HG02981 (cell line): ENCODE measurements around the gene DBH.

Source experiments
- ATAC-seq: cut with Tn5 transposase; IDR thresholded peaks from one replicate; pipeline ENCODE4 v1.9.1; 2021; ENCODE audit warnings: mild to moderate bottlenecking, moderate library complexity; ENCODE audit not compliant: unreplicated experiment

DBH gene

DNA sequence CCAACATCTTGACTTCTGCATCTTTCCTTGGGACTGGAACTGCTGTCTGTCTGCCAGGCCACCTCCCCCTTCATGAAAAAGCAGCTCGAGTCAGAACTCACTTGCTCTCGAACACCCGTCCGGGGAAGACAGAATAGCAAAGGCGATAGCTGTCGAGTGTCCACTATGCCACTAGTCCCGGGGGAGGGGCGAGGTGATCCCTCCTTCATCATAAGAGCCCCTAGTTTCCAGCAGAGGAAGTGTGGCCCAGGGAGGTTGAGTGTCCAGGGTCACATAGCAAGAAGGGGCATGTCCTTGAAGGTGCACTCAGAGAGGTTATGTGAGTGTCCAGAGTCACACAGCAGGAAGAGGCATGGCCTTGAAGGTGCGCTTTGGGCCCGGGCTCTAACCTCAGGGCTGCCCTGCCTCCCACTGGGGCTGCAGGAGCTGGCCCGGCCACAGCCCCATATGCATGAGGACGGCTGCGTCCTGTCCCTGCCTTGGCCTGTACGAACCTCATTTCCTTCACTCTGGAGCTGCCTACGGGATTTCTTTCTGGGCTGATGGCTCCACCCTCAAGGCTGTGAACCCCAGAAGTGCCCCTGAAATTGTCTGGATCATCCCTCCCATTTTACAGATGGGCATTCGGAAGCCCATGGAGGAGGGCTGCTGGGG, 6.7 kb downstream of the DBH start:
- no peak for ATAC-seq

DNA sequence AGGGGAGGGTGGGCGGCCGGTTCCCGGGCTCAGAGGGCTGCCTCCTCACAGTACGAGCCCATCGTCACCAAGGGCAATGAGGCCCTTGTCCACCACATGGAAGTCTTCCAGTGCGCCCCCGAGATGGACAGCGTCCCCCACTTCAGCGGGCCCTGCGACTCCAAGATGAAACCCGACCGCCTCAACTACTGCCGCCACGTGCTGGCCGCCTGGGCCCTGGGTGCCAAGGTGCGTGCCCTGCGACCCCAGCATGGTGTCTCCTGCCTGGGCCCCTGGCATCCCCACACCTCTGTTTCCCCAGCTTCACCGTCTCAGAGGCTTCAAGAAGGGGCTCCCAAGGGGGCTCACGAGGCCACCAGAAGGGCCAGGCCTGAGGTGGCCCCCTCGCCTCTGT, 7.2 kb downstream of the DBH start:
- no peak for ATAC-seq

DNA sequence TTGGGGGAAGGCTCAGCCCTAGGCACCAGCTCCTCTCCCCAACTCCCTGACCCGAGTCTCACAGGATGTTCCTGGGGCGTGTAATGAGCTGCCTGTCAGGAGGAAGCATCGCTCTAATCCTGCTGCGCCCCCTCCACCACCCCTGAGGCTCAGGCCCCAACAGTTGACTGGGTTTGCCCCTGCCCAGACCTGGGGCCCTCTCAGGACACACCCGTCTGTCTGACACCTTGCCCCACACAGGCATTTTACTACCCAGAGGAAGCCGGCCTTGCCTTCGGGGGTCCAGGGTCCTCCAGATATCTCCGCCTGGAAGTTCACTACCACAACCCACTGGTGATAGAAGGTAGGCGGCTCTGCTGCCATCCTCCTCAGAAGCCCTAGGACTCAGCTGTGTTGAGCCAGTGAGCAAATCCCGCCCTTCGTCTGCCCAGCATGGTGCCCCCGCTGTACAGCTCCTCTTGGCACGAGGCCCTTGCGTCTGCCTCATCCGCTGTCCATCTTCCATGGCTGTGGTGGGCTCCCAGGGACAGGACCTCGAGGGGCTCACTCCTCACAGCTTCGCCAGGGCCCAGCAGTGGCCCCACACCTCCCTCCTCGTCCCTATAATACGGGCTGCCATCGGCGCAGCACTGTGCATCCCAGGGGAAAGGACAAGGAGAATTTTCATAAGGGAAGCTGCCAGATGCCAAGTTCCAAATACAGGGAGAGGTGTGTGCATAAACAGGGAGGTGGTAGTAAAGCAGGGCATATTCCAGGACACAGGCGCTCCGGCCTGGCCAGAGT, 8.0 kb downstream of the DBH start:
- no peak for ATAC-seq

DNA sequence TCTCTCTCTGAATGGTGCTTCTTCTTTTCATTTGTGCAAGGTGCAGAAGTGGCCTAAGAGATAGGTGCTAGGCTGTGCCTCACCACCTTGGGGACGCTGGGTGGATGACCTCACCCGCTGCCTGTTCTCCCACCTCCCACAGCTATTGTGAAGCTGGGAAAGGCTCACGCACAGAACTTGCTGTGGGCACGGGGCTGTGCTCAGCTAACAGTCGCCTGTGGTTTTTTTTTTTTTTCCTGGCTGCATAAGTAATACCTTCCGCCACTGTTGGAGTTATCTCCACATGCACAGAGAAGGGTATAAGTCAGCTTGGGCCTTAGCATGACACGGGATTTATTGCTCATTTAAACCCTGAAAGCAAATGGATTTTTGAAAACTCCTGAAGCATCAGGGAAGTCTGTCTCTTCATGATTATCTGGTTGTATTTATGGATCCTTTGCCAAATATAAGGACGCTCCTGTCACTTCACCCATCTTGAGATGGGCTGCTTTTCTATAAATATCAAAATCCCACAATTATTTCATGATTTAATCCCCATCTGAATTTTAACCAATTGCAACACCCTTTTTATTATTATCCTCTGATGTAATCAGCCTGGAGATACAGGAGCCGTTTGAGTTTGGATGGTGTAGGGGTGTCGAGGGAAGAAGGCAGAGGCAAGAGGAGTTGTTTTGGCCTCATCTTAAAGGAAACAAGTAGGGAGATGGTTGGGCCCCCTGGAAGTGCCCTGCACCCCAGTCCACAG, 9.0 kb downstream of the DBH start:
- ATAC-seq: no peak

DNA sequence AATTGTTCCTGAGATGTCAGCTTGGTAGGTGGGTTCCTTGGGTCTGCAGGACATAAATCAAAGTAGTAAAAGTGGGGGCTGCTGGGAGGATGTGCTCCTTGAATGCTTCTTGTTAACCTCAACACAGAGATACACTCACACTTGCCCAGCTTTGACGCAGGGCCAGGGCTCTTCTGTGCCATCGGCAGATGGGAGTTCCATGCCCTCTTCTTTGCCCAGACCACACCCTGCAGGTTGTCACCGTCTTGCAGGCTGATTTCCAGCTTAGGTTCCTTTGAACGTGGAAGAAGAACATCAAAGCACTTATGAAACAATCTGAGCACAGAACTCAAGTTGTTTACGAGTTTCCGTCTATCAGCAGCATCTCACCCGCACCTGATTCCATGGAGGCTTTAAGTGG, 11.0 kb downstream of the DBH start:
- no peak for ATAC-seq

DNA sequence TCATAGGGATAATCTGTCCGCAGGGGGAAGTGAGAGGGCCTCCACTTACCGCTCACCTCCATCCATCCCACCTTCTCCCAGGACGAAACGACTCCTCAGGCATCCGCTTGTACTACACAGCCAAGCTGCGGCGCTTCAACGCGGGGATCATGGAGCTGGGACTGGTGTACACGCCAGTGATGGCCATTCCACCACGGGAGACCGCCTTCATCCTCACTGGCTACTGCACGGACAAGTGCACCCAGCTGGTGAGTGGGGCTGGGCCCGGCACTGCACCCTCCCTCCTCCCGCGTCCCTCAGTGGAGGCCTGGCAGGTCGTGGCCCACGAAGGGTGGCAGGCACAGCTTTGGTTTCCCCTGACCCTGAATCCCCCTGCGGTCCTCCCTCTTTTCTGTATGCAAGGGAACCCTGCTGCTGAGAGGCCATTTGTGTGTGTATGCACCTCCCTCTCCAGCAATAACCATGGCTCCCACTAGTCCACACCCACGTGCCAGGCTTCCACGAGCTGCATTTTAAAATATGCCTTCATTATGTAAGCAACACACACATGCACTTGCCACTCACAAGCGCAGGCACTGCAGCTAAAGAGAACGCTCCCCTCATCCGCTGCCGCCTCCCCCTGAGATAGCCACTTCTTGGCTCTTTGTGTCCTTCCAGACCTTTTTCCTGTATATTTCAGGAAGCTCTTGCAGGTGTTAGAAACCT, 11.8 kb downstream of the DBH start:
- no peak for ATAC-seq

DNA sequence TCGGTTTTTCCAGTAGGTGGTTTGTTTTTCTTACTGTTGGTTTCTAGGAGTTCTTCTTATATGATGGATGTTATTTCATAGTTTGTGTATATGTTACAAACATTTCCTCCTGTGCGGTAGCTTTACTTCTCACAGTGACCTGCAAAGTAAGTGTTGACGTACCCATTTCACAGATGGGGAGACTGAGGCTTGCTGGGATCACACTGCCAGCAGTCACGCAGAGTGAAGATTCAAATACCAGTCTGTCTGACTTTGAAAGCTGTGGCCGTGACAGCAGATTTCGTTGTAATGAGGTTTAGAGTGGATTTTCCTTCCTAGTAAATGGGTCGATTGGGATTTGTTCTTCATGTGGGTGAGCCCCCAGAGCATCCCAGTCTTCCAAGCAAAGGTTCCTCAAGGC, 13.0 kb downstream of the DBH start:
- no peak for ATAC-seq

DNA sequence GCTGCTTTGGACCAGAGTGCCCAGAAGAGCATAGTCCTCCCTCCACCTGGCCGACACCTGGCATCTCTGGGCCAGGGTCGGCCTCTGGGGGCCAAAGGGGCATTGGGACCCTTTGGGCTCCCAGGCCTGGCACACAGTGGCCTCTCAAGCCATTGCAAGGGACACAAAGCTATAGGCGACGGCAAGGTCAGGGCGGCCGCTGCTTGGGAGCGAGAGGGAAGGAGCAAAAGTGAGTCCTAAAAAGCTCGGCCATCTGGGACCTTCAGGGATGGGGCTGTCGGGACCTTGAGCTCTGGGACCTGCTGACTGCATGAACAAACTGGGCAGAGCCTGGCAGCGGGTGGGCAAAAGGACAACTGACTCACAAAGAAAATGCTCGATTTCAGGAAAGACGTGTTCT, 13.9 kb downstream of the DBH start:
- ATAC-seq: no peak

DNA sequence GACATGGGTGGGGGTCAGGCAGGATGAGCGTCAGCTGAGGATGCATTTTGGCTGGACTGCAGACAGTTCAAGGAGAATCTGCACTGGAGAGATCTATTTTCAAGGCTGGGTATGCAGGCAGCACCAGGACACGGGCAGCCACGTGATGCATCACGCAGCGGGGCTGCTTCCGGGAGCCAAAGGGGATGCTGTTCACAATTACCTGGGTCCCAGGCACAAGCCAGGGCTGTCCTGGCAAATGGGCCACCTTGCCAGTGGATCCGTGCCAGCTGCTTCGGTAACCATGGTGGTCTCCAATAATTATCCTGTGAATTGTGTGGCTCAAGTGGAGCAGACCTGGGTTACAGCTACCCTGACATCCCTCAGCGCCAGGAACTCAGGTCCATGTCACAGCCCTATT, 17.5 kb downstream of the DBH start:
- no peak for ATAC-seq

DNA sequence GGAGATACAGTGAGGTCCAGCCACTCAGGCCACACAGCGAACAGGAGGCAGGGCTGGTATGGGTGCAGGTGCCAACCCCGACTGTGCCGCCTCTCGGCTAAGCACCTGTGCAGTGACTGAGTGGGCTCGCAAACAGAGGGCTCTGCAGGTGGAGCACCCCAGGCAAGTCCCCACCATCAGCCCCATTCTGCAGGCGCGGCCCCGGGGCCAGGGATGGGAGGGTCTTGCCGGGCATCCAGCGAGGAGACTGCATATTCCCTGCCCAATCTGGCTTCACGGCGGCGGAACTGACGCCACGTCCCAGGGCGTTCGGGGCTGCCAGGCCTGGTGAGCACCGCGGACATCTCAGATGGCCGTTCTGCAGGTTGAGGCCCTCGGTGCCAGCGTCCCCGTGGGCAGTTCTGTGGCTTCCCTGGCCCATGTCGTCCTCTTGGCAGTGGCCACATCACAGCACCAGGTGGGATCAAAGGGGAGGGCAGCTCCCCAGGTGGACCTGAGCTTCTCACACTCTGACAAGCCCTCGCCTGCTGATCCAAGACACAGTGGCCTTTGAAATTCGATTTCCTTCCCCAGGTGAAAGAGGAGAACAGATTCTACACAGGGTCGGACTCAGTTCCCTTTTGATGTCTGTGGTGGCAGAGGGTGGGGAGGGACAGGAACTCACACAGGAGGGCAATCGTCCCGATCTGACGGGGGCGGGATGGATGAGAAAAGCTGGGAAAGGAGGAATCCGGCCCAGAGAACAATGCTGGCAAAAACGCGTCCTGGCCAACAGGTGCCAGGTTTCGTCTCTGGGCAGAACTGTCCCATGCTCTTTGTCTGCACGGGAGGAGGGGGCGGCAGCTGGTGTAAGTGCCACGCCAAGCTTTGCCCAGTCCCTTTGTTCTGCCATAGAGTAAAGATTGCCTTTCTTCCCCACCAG, 18.8 kb downstream of the DBH start:
- ATAC-seq: no peak

DNA sequence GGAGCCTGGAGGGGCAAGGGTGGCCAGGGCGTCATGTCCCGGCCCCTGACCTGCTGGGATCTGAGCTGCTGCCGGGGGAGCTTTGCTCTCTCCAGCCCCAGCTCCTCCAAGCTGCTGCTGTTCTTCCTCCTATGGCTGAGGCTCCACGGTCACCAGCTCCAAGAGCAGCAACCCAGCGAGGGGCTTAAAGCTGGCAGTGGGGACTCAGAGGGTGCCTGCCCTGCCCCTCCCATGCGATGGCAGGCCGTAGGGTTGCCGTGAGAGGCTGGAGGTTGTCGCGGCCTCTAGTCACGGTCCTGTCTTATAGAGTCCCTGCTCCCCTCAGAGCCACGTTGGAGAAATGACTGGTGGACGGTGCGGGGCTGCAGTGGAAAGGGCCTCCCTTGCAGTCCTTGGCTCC, 19.5 kb downstream of the DBH start:
- no peak for ATAC-seq

DNA sequence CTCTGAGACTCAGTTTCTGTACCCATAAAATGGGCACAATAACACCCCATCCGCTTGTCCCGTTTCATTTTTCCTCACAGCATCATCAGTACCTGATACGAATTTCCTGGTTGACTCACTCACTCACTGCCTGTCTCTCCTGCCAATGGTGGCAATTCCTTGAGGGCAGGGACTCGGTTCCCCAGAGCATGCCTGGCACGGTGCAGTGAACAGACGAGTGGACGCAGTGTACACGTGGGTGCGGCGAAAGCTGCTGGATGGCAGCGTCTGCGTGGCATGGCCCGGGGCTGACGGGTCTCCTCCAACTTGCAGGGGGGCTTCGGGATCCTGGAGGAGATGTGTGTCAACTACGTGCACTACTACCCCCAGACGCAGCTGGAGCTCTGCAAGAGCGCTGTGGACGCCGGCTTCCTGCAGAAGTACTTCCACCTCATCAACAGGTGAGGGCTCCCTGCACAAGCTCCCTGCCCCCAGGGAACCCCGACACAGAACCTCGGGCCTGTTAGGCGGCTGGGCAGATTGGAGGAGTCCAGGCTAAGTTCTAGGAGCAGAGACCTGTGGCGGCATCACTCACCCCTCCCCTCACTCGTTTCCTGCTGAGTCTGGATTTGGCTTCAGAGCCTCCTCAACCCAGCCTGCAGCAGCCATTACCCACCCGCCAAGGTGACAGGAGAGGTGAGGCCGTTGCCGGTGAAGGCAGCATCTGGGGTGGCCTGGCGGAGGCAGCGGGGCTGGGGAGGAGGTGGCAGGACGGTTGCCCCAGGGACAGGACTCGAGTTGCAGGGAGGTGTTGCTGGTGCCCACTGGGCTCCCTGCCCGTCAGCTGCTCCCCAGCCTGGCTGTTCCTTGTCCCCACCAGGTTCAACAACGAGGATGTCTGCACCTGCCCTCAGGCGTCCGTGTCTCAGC, 20.3 kb downstream of the DBH start:
- ATAC-seq: no peak

DNA sequence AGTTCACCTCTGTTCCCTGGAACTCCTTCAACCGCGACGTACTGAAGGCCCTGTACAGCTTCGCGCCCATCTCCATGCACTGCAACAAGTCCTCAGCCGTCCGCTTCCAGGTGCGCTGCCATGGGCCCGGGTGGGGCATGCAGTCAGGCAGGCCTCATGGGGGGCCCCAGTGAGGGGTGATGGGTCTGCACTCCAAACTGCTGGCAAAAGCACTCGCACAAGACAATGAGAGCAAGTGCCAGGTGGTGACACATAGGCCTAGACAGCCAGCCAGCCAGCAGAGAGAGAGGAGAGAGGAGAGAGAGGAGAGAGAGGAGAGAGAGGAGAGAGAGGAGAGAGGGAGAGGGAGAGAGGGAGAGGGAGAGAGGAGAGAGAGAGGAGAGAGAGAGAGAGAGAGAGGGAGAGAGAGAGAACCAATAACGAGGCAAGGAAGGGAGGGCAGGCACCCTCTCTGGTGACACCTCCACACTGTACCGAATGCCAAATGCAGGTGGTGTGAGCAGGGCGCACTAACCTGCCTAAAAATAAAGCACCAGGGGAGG, 21.0 kb downstream of the DBH start:
- no peak for ATAC-seq

DNA sequence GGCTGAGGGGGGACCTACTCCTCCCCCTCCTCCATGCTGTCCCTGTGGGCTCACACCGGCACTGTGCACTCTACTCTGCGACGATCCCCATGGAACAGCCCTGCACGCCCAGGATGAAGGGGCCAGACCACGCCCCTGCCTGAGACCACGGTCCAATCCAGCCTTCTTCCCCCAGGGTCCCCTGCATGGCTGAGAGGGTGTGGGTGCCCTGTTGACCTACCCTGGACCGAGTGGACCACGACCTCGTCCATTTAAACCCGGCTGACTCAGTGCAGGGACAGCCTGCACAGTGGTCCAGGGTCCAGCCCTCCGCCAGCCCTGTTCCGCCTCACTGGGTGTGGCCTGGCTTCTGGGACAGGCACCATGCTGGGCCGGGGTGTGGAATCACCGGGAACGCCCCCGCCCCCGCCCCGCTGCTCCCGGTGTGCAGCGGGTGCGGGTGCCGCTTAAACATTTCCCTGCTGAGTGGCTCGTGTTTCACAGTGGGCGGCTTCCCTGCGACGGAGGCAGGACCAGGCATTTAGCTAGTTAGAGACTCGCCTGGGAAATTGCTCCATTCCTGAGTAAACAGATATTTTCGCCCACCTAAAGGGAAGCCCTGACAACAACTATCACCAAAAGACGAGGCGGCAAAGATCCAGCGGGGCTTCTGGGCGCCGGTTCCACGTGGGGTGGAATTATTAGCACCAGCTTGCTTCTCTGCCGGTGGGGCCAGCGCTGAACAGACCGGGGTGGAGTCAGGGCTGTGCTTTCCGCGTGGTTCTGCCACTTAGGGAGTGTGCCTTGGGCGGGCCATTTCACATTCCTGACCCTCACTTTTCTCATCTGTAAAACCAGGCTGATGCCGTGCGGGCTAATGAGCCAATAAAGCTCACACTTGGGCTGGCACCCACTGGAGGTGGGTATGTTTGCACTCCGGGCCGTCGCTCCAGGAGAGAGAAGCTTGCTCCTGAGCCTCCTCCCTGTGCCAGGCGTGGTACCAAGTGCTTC, 22.6 kb downstream of the DBH start:
- no peak for ATAC-seq

DNA sequence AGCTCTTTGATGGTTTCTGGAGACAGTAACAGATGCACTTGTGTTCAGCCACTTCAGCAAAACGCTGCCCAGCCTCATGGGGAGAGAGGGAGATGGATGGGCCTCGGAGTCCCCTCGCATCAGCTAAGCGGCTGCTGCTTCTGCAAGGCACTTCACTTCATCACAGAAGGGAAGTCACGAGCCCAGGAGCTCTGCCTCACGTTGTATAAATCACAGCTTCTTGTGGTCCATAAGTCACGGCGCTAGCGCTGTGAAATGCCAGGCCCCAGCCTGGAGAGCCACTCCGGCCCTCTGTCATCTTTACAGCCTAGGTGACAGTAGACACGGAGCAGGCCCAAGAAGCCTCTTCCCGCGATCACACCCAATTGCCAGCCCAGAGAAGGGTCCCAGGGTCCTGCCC, 23.4 kb downstream of the DBH start:
- no peak for ATAC-seq

DNA sequence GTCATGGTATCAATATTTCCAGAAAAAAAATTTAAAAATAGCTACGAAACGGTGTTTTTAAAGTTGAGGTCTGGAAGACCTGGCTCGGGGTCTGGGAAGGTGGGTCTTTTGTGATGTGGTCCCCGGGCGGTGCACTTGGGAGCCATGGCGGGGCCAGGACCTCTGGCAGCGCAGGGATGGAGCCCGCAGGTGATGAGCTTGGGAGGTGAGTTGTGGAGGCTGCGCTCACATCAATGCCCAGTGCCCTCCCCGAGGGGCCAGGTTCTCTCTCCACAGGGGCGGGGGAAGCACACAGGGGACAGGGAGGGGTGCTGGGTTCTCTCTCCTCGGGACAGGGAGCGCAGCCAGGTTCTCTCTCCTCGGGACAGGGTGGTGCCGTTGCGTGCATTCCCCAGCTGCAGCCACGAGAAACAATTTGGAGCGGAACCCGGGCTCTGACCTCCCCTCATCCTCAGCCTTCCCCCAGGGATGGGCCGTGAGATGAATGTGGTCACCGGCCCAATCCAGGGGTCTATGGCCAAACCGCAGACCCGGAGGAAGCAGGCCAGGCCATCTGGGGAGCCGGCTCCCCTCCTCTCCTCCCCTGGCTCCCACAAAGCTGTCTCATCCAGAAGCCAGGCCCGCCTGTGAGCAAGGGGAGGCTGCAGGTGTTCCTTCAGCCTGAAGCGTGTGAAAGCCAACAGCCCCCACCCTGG, 25.8 kb downstream of the DBH start:
- no peak for ATAC-seq
